ENCODE measurements around the gene CAMK4.

DNA sequence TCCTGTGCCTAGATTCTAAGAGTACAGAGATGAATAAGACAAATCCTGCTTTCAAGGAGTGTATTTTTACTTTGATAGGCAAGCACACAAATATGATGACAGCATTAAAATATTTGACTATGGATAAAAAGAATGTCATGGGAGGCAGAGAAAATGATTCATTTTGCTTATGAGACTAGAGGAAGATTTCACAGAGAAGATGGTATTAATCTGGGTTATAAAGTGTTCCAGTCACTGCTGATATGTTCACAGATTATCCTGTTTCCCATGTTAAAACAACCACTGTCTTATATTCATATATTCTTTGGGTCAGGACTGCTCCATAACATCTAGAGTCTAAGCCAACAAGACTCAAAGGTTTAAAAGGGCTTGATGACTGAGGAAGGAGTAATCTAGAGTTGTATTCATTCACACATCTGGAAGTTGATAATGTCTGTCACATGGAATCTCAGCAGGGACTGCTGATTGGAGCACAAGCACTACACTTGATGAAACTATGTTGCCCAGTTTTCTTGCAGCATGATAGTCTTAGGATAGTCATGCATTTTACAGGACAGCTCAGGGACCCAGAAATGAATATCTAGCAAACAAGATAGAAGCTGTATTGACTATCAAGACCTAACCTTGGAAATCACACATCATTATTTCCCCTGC, 208.8 kb downstream of the CAMK4 start:
- TF ChIP-seq SMARCA5 (IDR thresholded peaks at IDR 0.05) (no peak), RAD21 (CRISPR knock-in tag; conservative IDR thresholded peaks at IDR 0.05 in 1 of 2, IDR thresholded peaks at IDR 0.05 in 1 of 2) (no peak), POLR2A (conservative IDR thresholded peaks at IDR 0.05) (no peak), ARNT (IDR thresholded peaks at IDR 0.05) (no peak), HIVEP1 (CRISPR knock-in tag; IDR thresholded peaks at IDR 0.05) (no peak), NR2F6 (CRISPR knock-in tag; IDR thresholded peaks at IDR 0.05) (no peak), RCOR1 (IDR thresholded peaks at IDR 0.05; ENCODE audit: borderline replicate concordance in 1 of 2, low read depth in 2 of 2, low read length in 2 of 2) (no peak), DNMT1 (IDR thresholded peaks at IDR 0.05) (no peak), TAF1 (IDR thresholded peaks at IDR 0.05; ENCODE audit: control insufficient read depth, extremely low read depth, insufficient read depth, low read length, severe bottlenecking) (no peak), NFE2L1 (tag; IDR thresholded peaks at IDR 0.05; ENCODE audit: borderline replicate concordance, low read depth) (no peak)
- TF ChIP-seq, protein P1, sequence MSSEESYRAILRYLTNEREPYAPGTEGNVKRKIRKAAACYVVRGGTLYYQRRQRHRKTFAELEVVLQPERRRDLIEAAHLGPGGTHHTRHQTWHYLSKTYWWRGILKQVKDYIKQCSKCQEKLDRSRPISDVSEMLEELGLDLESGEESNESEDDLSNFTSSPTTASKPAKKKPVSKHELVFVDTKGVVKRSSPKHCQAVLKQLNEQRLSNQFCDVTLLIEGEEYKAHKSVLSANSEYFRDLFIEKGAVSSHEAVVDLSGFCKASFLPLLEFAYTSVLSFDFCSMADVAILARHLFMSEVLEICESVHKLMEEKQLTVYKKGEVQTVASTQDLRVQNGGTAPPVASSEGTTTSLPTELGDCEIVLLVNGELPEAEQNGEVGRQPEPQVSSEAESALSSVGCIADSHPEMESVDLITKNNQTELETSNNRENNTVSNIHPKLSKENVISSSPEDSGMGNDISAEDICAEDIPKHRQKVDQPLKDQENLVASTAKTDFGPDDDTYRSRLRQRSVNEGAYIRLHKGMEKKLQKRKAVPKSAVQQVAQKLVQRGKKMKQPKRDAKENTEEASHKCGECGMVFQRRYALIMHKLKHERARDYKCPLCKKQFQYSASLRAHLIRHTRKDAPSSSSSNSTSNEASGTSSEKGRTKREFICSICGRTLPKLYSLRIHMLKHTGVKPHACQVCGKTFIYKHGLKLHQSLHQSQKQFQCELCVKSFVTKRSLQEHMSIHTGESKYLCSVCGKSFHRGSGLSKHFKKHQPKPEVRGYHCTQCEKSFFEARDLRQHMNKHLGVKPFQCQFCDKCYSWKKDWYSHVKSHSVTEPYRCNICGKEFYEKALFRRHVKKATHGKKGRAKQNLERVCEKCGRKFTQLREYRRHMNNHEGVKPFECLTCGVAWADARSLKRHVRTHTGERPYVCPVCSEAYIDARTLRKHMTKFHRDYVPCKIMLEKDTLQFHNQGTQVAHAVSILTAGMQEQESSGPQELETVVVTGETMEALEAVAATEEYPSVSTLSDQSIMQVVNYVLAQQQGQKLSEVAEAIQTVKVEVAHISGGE (CRISPR knock-in tag; IDR thresholded peaks at IDR 0.05) = no peak
- TF ChIP-seq, protein P2, sequence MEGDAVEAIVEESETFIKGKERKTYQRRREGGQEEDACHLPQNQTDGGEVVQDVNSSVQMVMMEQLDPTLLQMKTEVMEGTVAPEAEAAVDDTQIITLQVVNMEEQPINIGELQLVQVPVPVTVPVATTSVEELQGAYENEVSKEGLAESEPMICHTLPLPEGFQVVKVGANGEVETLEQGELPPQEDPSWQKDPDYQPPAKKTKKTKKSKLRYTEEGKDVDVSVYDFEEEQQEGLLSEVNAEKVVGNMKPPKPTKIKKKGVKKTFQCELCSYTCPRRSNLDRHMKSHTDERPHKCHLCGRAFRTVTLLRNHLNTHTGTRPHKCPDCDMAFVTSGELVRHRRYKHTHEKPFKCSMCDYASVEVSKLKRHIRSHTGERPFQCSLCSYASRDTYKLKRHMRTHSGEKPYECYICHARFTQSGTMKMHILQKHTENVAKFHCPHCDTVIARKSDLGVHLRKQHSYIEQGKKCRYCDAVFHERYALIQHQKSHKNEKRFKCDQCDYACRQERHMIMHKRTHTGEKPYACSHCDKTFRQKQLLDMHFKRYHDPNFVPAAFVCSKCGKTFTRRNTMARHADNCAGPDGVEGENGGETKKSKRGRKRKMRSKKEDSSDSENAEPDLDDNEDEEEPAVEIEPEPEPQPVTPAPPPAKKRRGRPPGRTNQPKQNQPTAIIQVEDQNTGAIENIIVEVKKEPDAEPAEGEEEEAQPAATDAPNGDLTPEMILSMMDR (IDR thresholded peaks at IDR 0.05 in 2 of 3, conservative IDR thresholded peaks at IDR 0.05 in 1 of 3; ENCODE audit: insufficient read depth in 2 of 3, low read depth in 1 of 3, low read length in 3 of 3) = no peak
- TF ChIP-seq, protein P3, sequence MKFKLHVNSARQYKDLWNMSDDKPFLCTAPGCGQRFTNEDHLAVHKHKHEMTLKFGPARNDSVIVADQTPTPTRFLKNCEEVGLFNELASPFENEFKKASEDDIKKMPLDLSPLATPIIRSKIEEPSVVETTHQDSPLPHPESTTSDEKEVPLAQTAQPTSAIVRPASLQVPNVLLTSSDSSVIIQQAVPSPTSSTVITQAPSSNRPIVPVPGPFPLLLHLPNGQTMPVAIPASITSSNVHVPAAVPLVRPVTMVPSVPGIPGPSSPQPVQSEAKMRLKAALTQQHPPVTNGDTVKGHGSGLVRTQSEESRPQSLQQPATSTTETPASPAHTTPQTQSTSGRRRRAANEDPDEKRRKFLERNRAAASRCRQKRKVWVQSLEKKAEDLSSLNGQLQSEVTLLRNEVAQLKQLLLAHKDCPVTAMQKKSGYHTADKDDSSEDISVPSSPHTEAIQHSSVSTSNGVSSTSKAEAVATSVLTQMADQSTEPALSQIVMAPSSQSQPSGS (CRISPR knock-in tag; IDR thresholded peaks at IDR 0.05) = no peak
